CD8-positive, alpha-beta memory T cell (primary cell): ENCODE data around the gene PDK1. TPM values are rescaled to one million over a fixed set of nuclear protein-coding genes. Genes with fewer than 3 reads are reported as not detected.
A peak's percentile ranks its signal among the peaks of the same experiment; 100 is the strongest.

Source experiments
- CTCF ChIA-PET: fragments of 350-600 bp; sonication (Branson Sonifier 250); formaldehyde crosslinking; loops from one replicate; lab custom pipeline; 2021; ENCODE audit warnings: antibody characterized with exemption; lab: Charles Lee
- POLR2A ChIA-PET: fragments of 350-600 bp; sonication (Branson Sonifier 250); formaldehyde crosslinking; loops from one replicate; lab custom pipeline; 2021; ENCODE audit warnings: antibody characterized with exemption; lab: Charles Lee
- DNase-seq, 5 donors: peaks; one replicate each; pipeline versions ENCODE4 v3.0.0 to v3.0.0-alpha.2; 2020 to 2022; ENCODE audit warnings: mixed read lengths in 1 of 5
- H3K27ac ChIP-seq: one replicate; pipeline ENCODE4 v1.7.0; 2013; ENCODE audit warnings: low read depth, mild to moderate bottlenecking, low read length, moderate library complexity
- H3K27me3 ChIP-seq: 2 replicates; pipeline ENCODE4 v1.7.0; 2013; ENCODE audit warnings: low read length, mild to moderate bottlenecking; ENCODE audit not compliant: insufficient read depth, poor library complexity, severe bottlenecking
- H3K36me3 ChIP-seq: 2 replicates; pipeline ENCODE4 v1.7.0; 2013; ENCODE audit warnings: mild to moderate bottlenecking, low read length, moderate library complexity; ENCODE audit not compliant: insufficient read depth
- H3K4me1 ChIP-seq: 2 replicates; pipeline ENCODE4 v1.7.0; 2013; ENCODE audit warnings: mild to moderate bottlenecking, low read length, moderate library complexity; ENCODE audit not compliant: insufficient read depth
- H3K4me3 ChIP-seq: 2 replicates; pipeline ENCODE4 v1.7.0; 2013; ENCODE audit warnings: mild to moderate bottlenecking, low read length
- H3K9me3 ChIP-seq: 2 replicates; pipeline ENCODE4 v1.7.0; 2013; ENCODE audit warnings: mild to moderate bottlenecking, low read length
- H3K27ac Mint-ChIP-seq, 8 donors: one replicate each; pipeline ENCODE4 v1.8.0; 2020 to 2021; ENCODE audit warnings: mixed read lengths in 8 of 8, mild to moderate bottlenecking in 6 of 8, inconsistent platforms in 3 of 8, moderate library complexity in 3 of 8
- H3K27me3 Mint-ChIP-seq, 2 donors: one replicate each; pipeline ENCODE4 v1.8.0; 2020 to 2021; ENCODE audit warnings: mixed read lengths in 2 of 2, mild to moderate bottlenecking in 1 of 2, moderate library complexity in 1 of 2
- H3K36me3 Mint-ChIP-seq, 3 donors: one replicate each; pipeline ENCODE4 v1.8.0; 2020 to 2021; ENCODE audit warnings: mixed read lengths in 3 of 3, inconsistent platforms in 1 of 3, mild to moderate bottlenecking in 1 of 3
- H3K4me1 Mint-ChIP-seq, 3 donors: one replicate each; pipeline ENCODE4 v1.8.0; 2020 to 2021; ENCODE audit warnings: mixed read lengths in 3 of 3, inconsistent platforms in 1 of 3, mild to moderate bottlenecking in 1 of 3
- H3K4me3 Mint-ChIP-seq, 7 donors: one replicate each; pipeline ENCODE4 v1.8.0; 2020 to 2021; ENCODE audit warnings: mixed read lengths in 7 of 7, mild to moderate bottlenecking in 6 of 7, moderate library complexity in 4 of 7, inconsistent platforms in 2 of 7
- H3K9me3 Mint-ChIP-seq, 5 donors: one replicate each; pipeline ENCODE4 v1.8.0; 2020 to 2022; ENCODE audit warnings: mixed read lengths in 5 of 5, mild to moderate bottlenecking in 3 of 5, moderate library complexity in 2 of 5, inconsistent platforms in 1 of 5
- polyA plus RNA-seq: library from polyadenylated mRNA; unstranded; fragments of 300-500 nt; fragmentation: Illumina TruSeq; gene quantifications from one replicate; pipeline ENCODE4 v1.2.3, GENCODE V29; 2021
- total RNA-seq, 2 experiments: library from RNA; stranded (reverse); gene quantifications; one replicate each; pipeline ENCODE4 v1.2.3, GENCODE V29; 2021

The PDK1 gene
- total and polyA plus RNA-seq, 3 experiments from 2014 or later = 12.6 to 15.5 (median 15.5) TPM

- H3K27me3 Mint-ChIP-seq = no peaks in the 10 kb centered on the region
- H3K27ac Mint-ChIP-seq = no peak overlapping the region
- H3K4me1 ChIP-seq = no peaks in the 10 kb centered on the region
- POLR2A ChIA-PET = no interaction called here
- no peaks in the 10 kb centered on the region for H3K9me3 Mint-ChIP-seq
- no peak overlapping the region for H3K4me3 ChIP-seq
- H3K36me3 ChIP-seq = no peaks in the 10 kb centered on the region
- peaks cover 6 to 23% (median 6%) of the 10 kb centered on the region in 3 donors for H3K36me3 Mint-ChIP-seq
- H3K27me3 ChIP-seq = no peaks in the 10 kb centered on the region
- no peaks in the 10 kb centered on the region for H3K9me3 ChIP-seq
- no peak overlapping the region for H3K27ac ChIP-seq
- no peaks in the 10 kb centered on the region for H3K4me1 Mint-ChIP-seq
- DNase-seq = no peak
- CTCF ChIA-PET = no interaction called here
- H3K4me3 Mint-ChIP-seq = no peak overlapping the region
Observed at GRCh38 chr2:172615727-172616261, 59.9 kb downstream of the PDK1 start.

- POLR2A ChIA-PET = no interaction called here
Observed at GRCh38 chr2:172617115-172617514, 61.2 kb downstream of the PDK1 start.

GRCh38 chr2:172623249-172623965 is 67.5 kb downstream of the PDK1 start:
- no peak for DNase-seq
- Mint-ChIP-seq H3K4me3 (no peak overlapping the region), H3K27me3 (peaks cover 0 to 3% of the 10 kb centered on the region in 2 donors), H3K36me3 (peaks cover 2 to 8% (median 7%) of the 10 kb centered on the region in 3 donors), H3K9me3 (no peaks in the 10 kb centered on the region), H3K27ac (no peak overlapping the region), H3K4me1 (no peaks in the 10 kb centered on the region)
- H3K36me3 ChIP-seq = no peaks in the 10 kb centered on the region
- H3K9me3 ChIP-seq = no peaks in the 10 kb centered on the region
- no peaks in the 10 kb centered on the region for H3K4me1 ChIP-seq
- ChIA-PET POLR2A (no interaction called here), CTCF (no interaction called here)
- no peaks in the 10 kb centered on the region for H3K27me3 ChIP-seq
- no peak overlapping the region for H3K4me3 ChIP-seq
- no peak overlapping the region for H3K27ac ChIP-seq

More at GRCh38 chr2:172617115-172617514, 61.2 kb downstream of the PDK1 start:
- peaks cover 1 to 16% (median 4%) of the 10 kb centered on the region in 3 donors for H3K36me3 Mint-ChIP-seq
- H3K27me3 Mint-ChIP-seq = no peaks in the 10 kb centered on the region
- no peak overlapping the region for H3K27ac ChIP-seq
- no peaks in the 10 kb centered on the region for H3K9me3 Mint-ChIP-seq
- H3K4me1 Mint-ChIP-seq = no peaks in the 10 kb centered on the region
- H3K4me1 ChIP-seq = no peaks in the 10 kb centered on the region
- H3K4me3 Mint-ChIP-seq = no peak overlapping the region
- H3K27ac Mint-ChIP-seq = no peak overlapping the region
- H3K27me3 ChIP-seq = no peaks in the 10 kb centered on the region
- no peak overlapping the region for H3K4me3 ChIP-seq
- no peak for DNase-seq
- CTCF ChIA-PET = no interaction called here
- no peaks in the 10 kb centered on the region for H3K36me3 ChIP-seq
- no peaks in the 10 kb centered on the region for H3K9me3 ChIP-seq

- ChIA-PET CTCF (no interaction called here), POLR2A (no interaction called here)
- H3K4me3 Mint-ChIP-seq = no peak overlapping the region
- Histone ChIP-seq H3K4me1 (no peaks in the 10 kb centered on the region), H3K27me3 (no peaks in the 10 kb centered on the region), H3K9me3 (no peaks in the 10 kb centered on the region), H3K4me3 (no peak overlapping the region), H3K27ac (no peak overlapping the region), H3K36me3 (no peaks in the 10 kb centered on the region)
- peaks cover 6 to 16% (median 8%) of the 10 kb centered on the region in 3 donors for H3K36me3 Mint-ChIP-seq
- no peak for DNase-seq
- no peak overlapping the region for H3K27ac Mint-ChIP-seq
- H3K4me1 Mint-ChIP-seq = no peaks in the 10 kb centered on the region
- peaks cover 0 to 4% of the 10 kb centered on the region in 2 donors for H3K27me3 Mint-ChIP-seq
- no peaks in the 10 kb centered on the region for H3K9me3 Mint-ChIP-seq
Observed at GRCh38 chr2:172624996-172625395, 69.1 kb downstream of the PDK1 start.

- H3K4me3 Mint-ChIP-seq = no peak overlapping the region
- H3K27me3 Mint-ChIP-seq = peaks cover 0 to 4% of the 10 kb centered on the region in 2 donors
- H3K27ac Mint-ChIP-seq = peak overlapping the region in 1 of 8 donors; percentile 88
- H3K27me3 ChIP-seq = no peaks in the 10 kb centered on the region
- H3K9me3 ChIP-seq = no peaks in the 10 kb centered on the region
- H3K36me3 ChIP-seq = no peaks in the 10 kb centered on the region
- peaks cover 6 to 16% (median 8%) of the 10 kb centered on the region in 3 donors for H3K36me3 Mint-ChIP-seq
- no peaks in the 10 kb centered on the region for H3K4me1 ChIP-seq
- no peak overlapping the region for H3K4me3 ChIP-seq
- H3K9me3 Mint-ChIP-seq = no peaks in the 10 kb centered on the region
- H3K27ac ChIP-seq = no peak overlapping the region
- H3K4me1 Mint-ChIP-seq = no peaks in the 10 kb centered on the region
- ChIA-PET CTCF (no interaction called here), POLR2A (no interaction called here)
- DNase-seq = no peak
Observed at GRCh38 chr2:172627181-172627580, 71.3 kb downstream of the PDK1 start.

GRCh38 chr2:172628085-172628484 is 72.2 kb downstream of the PDK1 start:
- H3K4me3 ChIP-seq = no peak overlapping the region
- DNase-seq = no peak
- H3K4me1 ChIP-seq = no peaks in the 10 kb centered on the region
- Mint-ChIP-seq H3K36me3 (peaks cover 6 to 16% (median 8%) of the 10 kb centered on the region in 3 donors), H3K4me1 (no peaks in the 10 kb centered on the region), H3K27me3 (peaks cover 0 to 4% of the 10 kb centered on the region in 2 donors), H3K4me3 (no peak overlapping the region), H3K9me3 (no peaks in the 10 kb centered on the region), H3K27ac (no peak overlapping the region)
- ChIA-PET POLR2A (no interaction called here), CTCF (no interaction called here)
- no peaks in the 10 kb centered on the region for H3K9me3 ChIP-seq
- no peaks in the 10 kb centered on the region for H3K36me3 ChIP-seq
- no peaks in the 10 kb centered on the region for H3K27me3 ChIP-seq
- no peak overlapping the region for H3K27ac ChIP-seq

- ChIA-PET CTCF (no interaction called here), POLR2A (no interaction called here)
- no peak for DNase-seq
- Histone ChIP-seq H3K4me1 (no peaks in the 10 kb centered on the region), H3K4me3 (no peak overlapping the region), H3K27ac (no peak overlapping the region), H3K27me3 (no peaks in the 10 kb centered on the region), H3K9me3 (no peaks in the 10 kb centered on the region), H3K36me3 (no peaks in the 10 kb centered on the region)
- H3K9me3 Mint-ChIP-seq = no peaks in the 10 kb centered on the region
- H3K4me3 Mint-ChIP-seq = no peak overlapping the region
- peaks cover 0 to 4% of the 10 kb centered on the region in 2 donors for H3K27me3 Mint-ChIP-seq
- H3K27ac Mint-ChIP-seq = no peak overlapping the region
- H3K36me3 Mint-ChIP-seq = peaks cover 6 to 15% (median 8%) of the 10 kb centered on the region in 3 donors
- no peaks in the 10 kb centered on the region for H3K4me1 Mint-ChIP-seq
Observed at GRCh38 chr2:172629586-172629985, 73.7 kb downstream of the PDK1 start.

- Mint-ChIP-seq H3K4me3 (no peak overlapping the region), H3K36me3 (peaks cover 7 to 15% (median 8%) of the 10 kb centered on the region in 3 donors), H3K27ac (no peak overlapping the region), H3K27me3 (peaks cover 0 to 2% of the 10 kb centered on the region in 2 donors), H3K4me1 (no peaks in the 10 kb centered on the region), H3K9me3 (no peaks in the 10 kb centered on the region)
- Histone ChIP-seq H3K27ac (no peak overlapping the region), H3K4me1 (no peaks in the 10 kb centered on the region), H3K36me3 (no peaks in the 10 kb centered on the region), H3K4me3 (no peak overlapping the region), H3K27me3 (no peaks in the 10 kb centered on the region), H3K9me3 (no peaks in the 10 kb centered on the region)
- CTCF ChIA-PET = no interaction called here
- POLR2A ChIA-PET = no interaction called here
- no peak for DNase-seq
Observed at GRCh38 chr2:172630181-172630580, 74.3 kb downstream of the PDK1 start.
